Prostate gland (tissue), 2 donors: Measurements from ENCODE around the gene TXNRD2.
"Not testable (repeated sequence)": the region's sequence is repeated elsewhere in the genome, so short reads cannot be mapped to it uniquely, and the experiment has no call there.

ENCODE experiments used
- CTCF ChIP-seq, 4 experiments: fragments of 200-600 bp in 2 of 4; fragments of 450-650 bp in 2 of 4; sonication (generic) in 2 of 4; IDR thresholded peaks; 1 replicate in 3 of 4; 2 replicates in 1 of 4; pipeline ENCODE4 v1.5.1; 2016 to 2019; ENCODE audit warnings: antibody characterized with exemption in 4 of 4, mild to moderate bottlenecking in 2 of 4, moderate library complexity in 2 of 4
- POLR2A ChIP-seq: fragments of 450-650 bp; IDR thresholded peaks from one replicate; pipeline ENCODE4 v1.6.1; 2016; ENCODE audit warnings: antibody characterized with exemption, mild to moderate bottlenecking
- POLR2AphosphoS5 ChIP-seq: sonication (generic); formaldehyde crosslinking; IDR thresholded peaks from one replicate; pipeline ENCODE4 v1.6.1; 2017; ENCODE audit warnings: antibody characterized with exemption

GRCh38 chr22:19906864-19907263 lies 34.8 kb downstream of the TXNRD2 start:
- TF ChIP-seq POLR2A; CTCF (IDR thresholded peaks at IDR 0.05); POLR2AphosphoS5: not testable (repeated sequence)
